GM12878 (cell line): ENCODE data around the gene VCP. TPM values are rescaled to one million over a fixed set of nuclear protein-coding genes. Genes with fewer than 3 reads are reported as not detected.

ENCODE experiments used
- ATAC-seq: fragments of 200-7000 bp; cut with Tn5 transposase; 3 replicates; pipeline ENCODE4 v1.9.1; 2020; ENCODE audit warnings: mild to moderate bottlenecking, moderate library complexity
- BruUV-seq: library from RNA; stranded (reverse); fragments of 400-500 nt; replicated peaks from 2 replicates; lab custom pipeline; 2021; lab: Mats Ljungman, UMichigan
- CTCF ChIA-PET: fragments of 300-600 bp; sonication (Branson Sonifier 250); formaldehyde crosslinking; extraction: SDS; loops from one replicate; lab custom pipeline; 2021; ENCODE audit warnings: inconsistent platforms; lab: Yijun Ruan, JAX
- POLR2A ChIA-PET: fragments of 350-600 bp; formaldehyde crosslinking; extraction: SDS; loops from one replicate; lab custom pipeline; 2021; ENCODE audit warnings: inconsistent platforms; lab: Charles Lee
- RAD21 ChIA-PET: fragments of 300-600 bp; sonication (Branson Sonifier 250); formaldehyde crosslinking; loops from one replicate; lab custom pipeline; 2023; ENCODE audit warnings: antibody characterized with exemption; ENCODE audit not compliant: unreplicated experiment; lab: Charles Lee
- SMC1A ChIA-PET: fragments of 300-600 bp; sonication (Branson Sonifier 250); formaldehyde crosslinking; loops from one replicate; lab custom pipeline; 2023; ENCODE audit not compliant: unreplicated experiment, uncharacterized antibody; lab: Charles Lee
- DNase-seq: peaks from one replicate; pipeline ENCODE4 v3.0.0-alpha.2; 2011; ENCODE audit warnings: low read depth, low spot score
- FAIRE-seq: peaks from 3 replicates; lab custom pipeline; 2011; peaks lifted over from hg19 to GRCh38; lab: Jason Lieb, UNC
- H2AFZ ChIP-seq: 2 replicates; pipeline ENCODE4 v1.6.0; 2011; ENCODE audit warnings: low read depth, low read length, control low read depth; ENCODE audit not compliant: control insufficient read depth
- H3K27ac ChIP-seq: 2 replicates; pipeline ENCODE4 v1.5.1; 2011; ENCODE audit warnings: control low read depth; ENCODE audit not compliant: control insufficient read depth, insufficient read depth
- H3K27me3 ChIP-seq, 2 experiments: replicated peaks in 1 of 2; 2 replicates each; pipeline versions ENCODE4 v1.6.0 to v1.6.1; 2011; ENCODE audit warnings: low read length in 1 of 2; ENCODE audit not compliant: control insufficient read depth in 2 of 2, insufficient read depth in 2 of 2
- H3K36me3 ChIP-seq, 2 experiments: 2 replicates each; pipeline ENCODE4 v1.5.1; 2011; ENCODE audit warnings: low read length in 1 of 2; ENCODE audit not compliant: control insufficient read depth in 2 of 2, insufficient read depth in 2 of 2
- H3K4me1 ChIP-seq: 2 replicates; pipeline ENCODE4 v1.6.1; 2011; ENCODE audit warnings: mild to moderate bottlenecking, low read length, moderate library complexity, mixed read lengths; ENCODE audit not compliant: control insufficient read depth, insufficient read depth
- H3K4me2 ChIP-seq: 2 replicates; pipeline ENCODE4 v1.6.0; 2011; ENCODE audit warnings: control low read depth; ENCODE audit not compliant: control insufficient read depth, insufficient read depth
- H3K4me3 ChIP-seq: fragments of 200-600 bp; sonication (generic); 2 replicates; pipeline ENCODE4 v1.5.1; 2016
- H3K79me2 ChIP-seq: 2 replicates; pipeline ENCODE4 v1.6.0; 2011; ENCODE audit warnings: low read length; ENCODE audit not compliant: control insufficient read depth, insufficient read depth
- H3K9ac ChIP-seq: 2 replicates; pipeline ENCODE4 v1.8.0; 2011; ENCODE audit warnings: low read length, control low read depth, mixed read lengths; ENCODE audit not compliant: control insufficient read depth, insufficient read depth
- H3K9me3 ChIP-seq: replicated peaks from 3 replicates; pipeline ENCODE4 v1.5.1; 2011; ENCODE audit warnings: mild to moderate bottlenecking, low read length; ENCODE audit not compliant: control insufficient read depth, insufficient read depth
- H4K20me1 ChIP-seq: 2 replicates; pipeline ENCODE4 v1.6.0; 2011; ENCODE audit not compliant: control insufficient read depth, insufficient read depth
- EED ChIP-seq: sonication (generic); IDR thresholded peaks from 2 replicates; pipeline ENCODE4 v1.6.1; 2016; ENCODE audit warnings: antibody characterized with exemption, low read depth
- EP300 ChIP-seq, 2 experiments: fragments of 150-350 bp in 1 of 2; IDR thresholded peaks; 2 replicates each; pipeline ENCODE4 v1.6.1; 2011 to 2012; ENCODE audit warnings: low read depth in 2 of 2, low read length in 2 of 2, borderline replicate concordance in 1 of 2, improper control_type of control experiment in 1 of 2, inconsistent platforms in 1 of 2; ENCODE audit not compliant: control insufficient read depth in 1 of 2
- RAD21 ChIP-seq: IDR thresholded peaks from 2 replicates; pipeline ENCODE4 v1.6.1; 2011; ENCODE audit warnings: mild to moderate bottlenecking, low read depth, low read length, moderate library complexity; ENCODE audit not compliant: insufficient read depth
- REST ChIP-seq: IDR thresholded peaks from 2 replicates; pipeline ENCODE4 v1.6.1; 2012; ENCODE audit warnings: mild to moderate bottlenecking, low read depth, low read length
- WGBS: methylation state at CpG from one replicate; pipeline ENCODE4 v1.1.6; 2016; ENCODE audit warnings: low lambda C conversion rate; ENCODE audit not compliant: insufficient replicate concordance, insufficient coverage; ENCODE audit errors: missing lambda C conversion rate; 5-methylcytosine and 5-hydroxymethylcytosine counted together
- in situ Hi-C: fragments of 300-500 bp; cut with MboI; formaldehyde crosslinking; loops from 9 replicates; pipeline ENCODE4 v1.14.3; 2018; ENCODE audit warnings: mixed read lengths
- intact Hi-C: fragments of 100-400 bp; cut with micrococcal nuclease; formaldehyde crosslinking; loops from one replicate; pipeline ENCODE4 v1.14.2; 2022; ENCODE audit not compliant: unreplicated experiment
- polyA plus RNA-seq, 11 experiments: library from polyadenylated mRNA; depleted of rRNA in 4 of 11; unstranded in 6 of 11; stranded (reverse) in 5 of 11; fragments of >200 nt; fragmentation: Nextera tagmentation in 4 of 11; fragmentation: Illumina TruSeq in 1 of 11; extraction: Ambion mirVana in 4 of 11; extraction: Trizol in 1 of 11; gene quantifications; 1 replicate in 1 of 11; 2 replicates in 10 of 11; pipeline versions ENCODE4 v1.2.1 to v1.2.3, GENCODE V29; 2011 to 2016; ENCODE audit warnings: inconsistent platforms in 2 of 11, missing spikeins in 2 of 11, low read depth in 1 of 11
- total RNA-seq, 4 experiments: library from RNA; depleted of rRNA in 3 of 4; stranded (reverse); fragments of >200 nt in 3 of 4; fragmentation: Illumina TruSeq in 1 of 4; extraction: Trizol in 1 of 4; gene quantifications; 2 replicates each; pipeline versions ENCODE4 v1.2.1 to v1.2.3, GENCODE V29; 2013 to 2021

The VCP gene
- total and polyA plus RNA-seq, 10 of the 15 experiments (the other 5 are each of a cell fraction or from before 2014, with no cell fraction given) = 7.4 to 327 (median 244) TPM

GRCh38 chr9:35069020-35069419 is 3.4 kb downstream of the VCP start:
- Histone ChIP-seq H3K36me3 (peaks cover 21 to 41% of the 10 kb centered on the region in 2 experiments), H3K4me1 (peaks cover 12% of the 10 kb centered on the region), H3K4me3 (peak overlapping the region; percentile 16), H4K20me1 (peaks cover 30% of the 10 kb centered on the region), H3K79me2 (peaks cover 57% of the 10 kb centered on the region), H2AFZ (no peak overlapping the region), H3K9me3 (no peaks in the 10 kb centered on the region), H3K27ac (no peak overlapping the region), H3K27me3 (no peaks in the 10 kb centered on the region), H3K4me2 (peak overlapping the region; percentile 73), H3K9ac (no peak overlapping the region)
- 49% methylated on average over 4 of the region's 4 CpGs for WGBS
- intact Hi-C loops = no loop called here
- ChIA-PET POLR2A (interaction anchor here (0.6 to 1.6 kb wide), 4 partner anchors 9 to 1067 kb away, joined by 3 to 5 read pairs (median 4); no protein-coding TSS in a partner anchor), CTCF (interaction anchor here (1.2 to 2.7 kb wide), 2 partner anchors 10 to 18 kb away, joined by 3 to 10 read pairs; partner anchors contain the start of gene FANCG), SMC1A (interaction anchor here (0.9 to 2.3 kb wide), 2 partner anchors 11 to 26 kb away, joined by 3 to 8 read pairs; partner anchors contain the start of gene FANCG), RAD21 (no interaction called here)
- ATAC-seq (no peak), FAIRE-seq (no peak), DNase-seq (no peak)
- no TSS peak for BruUV-seq
- in situ Hi-C loops = no loop called here
- TF ChIP-seq REST = no peak
- TF ChIP-seq EP300 (IDR thresholded peaks at IDR 0.05; ENCODE audit: borderline replicate concordance in 1 of 2, control insufficient read depth in 1 of 2, low read depth in 2 of 2, low read length in 2 of 2) = no peak
- TF ChIP-seq RAD21 = no peak
- TF ChIP-seq EED = no peak
